ENCODE data around the gene BAHCC1.

DNA sequence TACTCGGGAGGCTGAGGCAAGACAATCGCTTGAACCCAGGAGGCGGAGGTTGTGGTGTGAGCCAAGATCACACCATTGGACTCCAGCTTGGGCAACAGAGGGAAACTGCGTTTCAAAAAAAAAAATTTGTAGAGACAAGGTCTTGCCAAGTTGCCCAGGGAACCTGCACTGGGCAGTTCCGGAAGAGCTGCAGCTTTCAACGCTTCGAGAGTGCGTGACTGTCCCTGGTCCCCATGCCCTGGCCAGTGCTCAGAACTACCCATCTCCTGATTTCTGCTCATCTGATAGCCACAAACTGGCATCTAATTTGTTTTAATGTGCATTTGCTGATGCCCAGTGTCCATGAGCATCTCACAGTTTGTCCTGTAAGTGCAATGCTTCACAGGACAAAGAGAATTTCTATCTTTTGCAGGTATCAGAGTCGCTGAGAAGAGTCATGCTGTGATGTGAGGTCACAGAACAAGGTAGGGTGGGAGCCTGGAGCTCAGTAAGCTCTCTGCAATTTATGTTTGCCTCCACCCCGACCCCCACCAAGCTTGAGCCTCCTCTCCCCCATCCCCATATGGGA lies 113.5 kb downstream of the BAHCC1 start:
- TF ChIP-seq, protein P1, sequence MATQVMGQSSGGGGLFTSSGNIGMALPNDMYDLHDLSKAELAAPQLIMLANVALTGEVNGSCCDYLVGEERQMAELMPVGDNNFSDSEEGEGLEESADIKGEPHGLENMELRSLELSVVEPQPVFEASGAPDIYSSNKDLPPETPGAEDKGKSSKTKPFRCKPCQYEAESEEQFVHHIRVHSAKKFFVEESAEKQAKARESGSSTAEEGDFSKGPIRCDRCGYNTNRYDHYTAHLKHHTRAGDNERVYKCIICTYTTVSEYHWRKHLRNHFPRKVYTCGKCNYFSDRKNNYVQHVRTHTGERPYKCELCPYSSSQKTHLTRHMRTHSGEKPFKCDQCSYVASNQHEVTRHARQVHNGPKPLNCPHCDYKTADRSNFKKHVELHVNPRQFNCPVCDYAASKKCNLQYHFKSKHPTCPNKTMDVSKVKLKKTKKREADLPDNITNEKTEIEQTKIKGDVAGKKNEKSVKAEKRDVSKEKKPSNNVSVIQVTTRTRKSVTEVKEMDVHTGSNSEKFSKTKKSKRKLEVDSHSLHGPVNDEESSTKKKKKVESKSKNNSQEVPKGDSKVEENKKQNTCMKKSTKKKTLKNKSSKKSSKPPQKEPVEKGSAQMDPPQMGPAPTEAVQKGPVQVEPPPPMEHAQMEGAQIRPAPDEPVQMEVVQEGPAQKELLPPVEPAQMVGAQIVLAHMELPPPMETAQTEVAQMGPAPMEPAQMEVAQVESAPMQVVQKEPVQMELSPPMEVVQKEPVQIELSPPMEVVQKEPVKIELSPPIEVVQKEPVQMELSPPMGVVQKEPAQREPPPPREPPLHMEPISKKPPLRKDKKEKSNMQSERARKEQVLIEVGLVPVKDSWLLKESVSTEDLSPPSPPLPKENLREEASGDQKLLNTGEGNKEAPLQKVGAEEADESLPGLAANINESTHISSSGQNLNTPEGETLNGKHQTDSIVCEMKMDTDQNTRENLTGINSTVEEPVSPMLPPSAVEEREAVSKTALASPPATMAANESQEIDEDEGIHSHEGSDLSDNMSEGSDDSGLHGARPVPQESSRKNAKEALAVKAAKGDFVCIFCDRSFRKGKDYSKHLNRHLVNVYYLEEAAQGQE (IDR thresholded peaks at IDR 0.05; ENCODE audit: borderline replicate concordance), result no peak
- TF ChIP-seq, protein P2, sequence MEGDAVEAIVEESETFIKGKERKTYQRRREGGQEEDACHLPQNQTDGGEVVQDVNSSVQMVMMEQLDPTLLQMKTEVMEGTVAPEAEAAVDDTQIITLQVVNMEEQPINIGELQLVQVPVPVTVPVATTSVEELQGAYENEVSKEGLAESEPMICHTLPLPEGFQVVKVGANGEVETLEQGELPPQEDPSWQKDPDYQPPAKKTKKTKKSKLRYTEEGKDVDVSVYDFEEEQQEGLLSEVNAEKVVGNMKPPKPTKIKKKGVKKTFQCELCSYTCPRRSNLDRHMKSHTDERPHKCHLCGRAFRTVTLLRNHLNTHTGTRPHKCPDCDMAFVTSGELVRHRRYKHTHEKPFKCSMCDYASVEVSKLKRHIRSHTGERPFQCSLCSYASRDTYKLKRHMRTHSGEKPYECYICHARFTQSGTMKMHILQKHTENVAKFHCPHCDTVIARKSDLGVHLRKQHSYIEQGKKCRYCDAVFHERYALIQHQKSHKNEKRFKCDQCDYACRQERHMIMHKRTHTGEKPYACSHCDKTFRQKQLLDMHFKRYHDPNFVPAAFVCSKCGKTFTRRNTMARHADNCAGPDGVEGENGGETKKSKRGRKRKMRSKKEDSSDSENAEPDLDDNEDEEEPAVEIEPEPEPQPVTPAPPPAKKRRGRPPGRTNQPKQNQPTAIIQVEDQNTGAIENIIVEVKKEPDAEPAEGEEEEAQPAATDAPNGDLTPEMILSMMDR (IDR thresholded peaks at IDR 0.05; ENCODE audit: poor library complexity, severe bottlenecking), result no peak
